ENCODE measurements around the gene AK5. TPM values are rescaled to one million over a fixed set of nuclear protein-coding genes. Genes with fewer than 3 reads are reported as not detected.

AK5 gene
- total RNA-seq, 3 donors from 2014 or later (not counting 1 experiment from before 2014, with no cell fraction given) = 9.4 to 29.8 (median 11.4) TPM

DNA sequence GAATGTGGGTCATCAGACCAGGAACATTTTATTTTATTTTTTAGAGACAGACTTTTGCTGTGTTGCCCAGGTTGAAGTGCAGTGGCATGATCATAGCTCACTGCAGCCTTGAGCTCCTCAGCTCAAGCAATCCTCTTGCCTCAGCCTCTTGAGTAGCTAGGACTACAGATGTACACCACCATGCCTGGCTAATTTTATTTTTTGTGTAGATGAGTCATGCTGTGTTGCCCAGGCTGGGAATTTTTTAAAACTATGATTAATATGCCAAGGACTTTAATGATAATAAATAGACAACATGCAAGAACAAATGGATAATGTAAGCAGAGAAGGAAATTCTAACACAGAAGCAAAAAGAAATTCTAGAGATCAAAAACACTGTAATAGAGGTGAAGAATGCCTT, 142.4 kb downstream of the AK5 start:
- no peak overlapping the region for H3K4me3 Mint-ChIP-seq
- H3K4me3 ChIP-seq (ENCODE audit: low read length) = no peak overlapping the region
- no peak overlapping the region for H3K27ac ChIP-seq (ENCODE audit: low read length)
- ATAC-seq = no peak
- no peak overlapping the region for H3K27ac Mint-ChIP-seq
- peaks cover 5% of the 10 kb centered on the region for H3K9me3 ChIP-seq (ENCODE audit: control insufficient read depth, insufficient read depth, low read length)
- peaks cover 15% of the 10 kb centered on the region for H3K4me1 ChIP-seq (ENCODE audit: control insufficient read depth, insufficient read depth, low read length)
- H3K27me3 ChIP-seq (ENCODE audit: control insufficient read depth, insufficient read depth, low read length) = no peaks in the 10 kb centered on the region
- no peaks in the 10 kb centered on the region for H3K27me3 Mint-ChIP-seq (ENCODE audit: low read depth in 2 of 2)
- TF ChIP-seq, protein P1, sequence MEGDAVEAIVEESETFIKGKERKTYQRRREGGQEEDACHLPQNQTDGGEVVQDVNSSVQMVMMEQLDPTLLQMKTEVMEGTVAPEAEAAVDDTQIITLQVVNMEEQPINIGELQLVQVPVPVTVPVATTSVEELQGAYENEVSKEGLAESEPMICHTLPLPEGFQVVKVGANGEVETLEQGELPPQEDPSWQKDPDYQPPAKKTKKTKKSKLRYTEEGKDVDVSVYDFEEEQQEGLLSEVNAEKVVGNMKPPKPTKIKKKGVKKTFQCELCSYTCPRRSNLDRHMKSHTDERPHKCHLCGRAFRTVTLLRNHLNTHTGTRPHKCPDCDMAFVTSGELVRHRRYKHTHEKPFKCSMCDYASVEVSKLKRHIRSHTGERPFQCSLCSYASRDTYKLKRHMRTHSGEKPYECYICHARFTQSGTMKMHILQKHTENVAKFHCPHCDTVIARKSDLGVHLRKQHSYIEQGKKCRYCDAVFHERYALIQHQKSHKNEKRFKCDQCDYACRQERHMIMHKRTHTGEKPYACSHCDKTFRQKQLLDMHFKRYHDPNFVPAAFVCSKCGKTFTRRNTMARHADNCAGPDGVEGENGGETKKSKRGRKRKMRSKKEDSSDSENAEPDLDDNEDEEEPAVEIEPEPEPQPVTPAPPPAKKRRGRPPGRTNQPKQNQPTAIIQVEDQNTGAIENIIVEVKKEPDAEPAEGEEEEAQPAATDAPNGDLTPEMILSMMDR (IDR thresholded peaks at IDR 0.05) = no peak
- no peak for DNase-seq
- H3K36me3 Mint-ChIP-seq = peaks cover 10% of the 10 kb centered on the region
- intact Hi-C loops (cut with micrococcal nuclease) = no loop called here
- H3K4me1 Mint-ChIP-seq = peaks cover 24 to 26% of the 10 kb centered on the region in 2 donors
- H3K9me3 Mint-ChIP-seq = peaks cover 0 to 8% of the 10 kb centered on the region in 2 donors
- H3K36me3 ChIP-seq (ENCODE audit: control insufficient read depth, insufficient read depth, low read length) = no peaks in the 10 kb centered on the region

DNA sequence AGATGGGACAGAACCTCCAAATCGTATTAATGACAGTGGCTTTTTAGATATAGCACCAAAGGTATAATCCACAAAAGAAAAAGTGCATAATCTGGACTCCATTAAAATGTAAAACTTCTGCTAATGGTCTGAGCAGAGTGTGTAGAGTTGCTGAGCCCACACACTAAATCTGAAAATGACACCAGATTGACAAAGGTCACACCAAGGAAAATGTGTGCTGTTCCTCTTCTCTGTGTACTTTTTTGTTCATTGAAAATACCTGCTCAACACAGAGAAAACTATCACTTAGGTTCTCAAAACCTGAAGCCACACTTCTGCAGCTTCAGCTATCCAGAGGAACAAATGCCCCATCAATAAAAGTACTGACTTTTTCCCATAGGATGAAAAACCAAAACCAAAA, 146.2 kb downstream of the AK5 start:
- Histone ChIP-seq H3K9me3 (ENCODE audit: control insufficient read depth, insufficient read depth, low read length) (peaks cover 5% of the 10 kb centered on the region), H3K36me3 (ENCODE audit: control insufficient read depth, insufficient read depth, low read length) (no peaks in the 10 kb centered on the region), H3K27me3 (ENCODE audit: control insufficient read depth, insufficient read depth, low read length) (no peaks in the 10 kb centered on the region), H3K4me1 (ENCODE audit: control insufficient read depth, insufficient read depth, low read length) (peaks cover 19% of the 10 kb centered on the region), H3K27ac (ENCODE audit: low read length) (no peak overlapping the region), H3K4me3 (ENCODE audit: low read length) (no peak overlapping the region)
- 100% methylated on average over 1 of the region's 1 CpG for WGBS (ENCODE audit: insufficient coverage)
- Mint-ChIP-seq H3K4me1 (peaks cover 6 to 7% of the 10 kb centered on the region in 2 donors), H3K27ac (no peak overlapping the region), H3K36me3 (peaks cover 10% of the 10 kb centered on the region), H3K9me3 (peaks cover 0 to 8% of the 10 kb centered on the region in 2 donors), H3K4me3 (no peak overlapping the region), H3K27me3 (ENCODE audit: low read depth in 2 of 2) (no peaks in the 10 kb centered on the region)
- intact Hi-C loops (cut with micrococcal nuclease) = no loop called here
- DNase-seq (no peak), ATAC-seq (no peak)
- TF ChIP-seq, protein P1 (IDR thresholded peaks at IDR 0.05) = no peak

DNA sequence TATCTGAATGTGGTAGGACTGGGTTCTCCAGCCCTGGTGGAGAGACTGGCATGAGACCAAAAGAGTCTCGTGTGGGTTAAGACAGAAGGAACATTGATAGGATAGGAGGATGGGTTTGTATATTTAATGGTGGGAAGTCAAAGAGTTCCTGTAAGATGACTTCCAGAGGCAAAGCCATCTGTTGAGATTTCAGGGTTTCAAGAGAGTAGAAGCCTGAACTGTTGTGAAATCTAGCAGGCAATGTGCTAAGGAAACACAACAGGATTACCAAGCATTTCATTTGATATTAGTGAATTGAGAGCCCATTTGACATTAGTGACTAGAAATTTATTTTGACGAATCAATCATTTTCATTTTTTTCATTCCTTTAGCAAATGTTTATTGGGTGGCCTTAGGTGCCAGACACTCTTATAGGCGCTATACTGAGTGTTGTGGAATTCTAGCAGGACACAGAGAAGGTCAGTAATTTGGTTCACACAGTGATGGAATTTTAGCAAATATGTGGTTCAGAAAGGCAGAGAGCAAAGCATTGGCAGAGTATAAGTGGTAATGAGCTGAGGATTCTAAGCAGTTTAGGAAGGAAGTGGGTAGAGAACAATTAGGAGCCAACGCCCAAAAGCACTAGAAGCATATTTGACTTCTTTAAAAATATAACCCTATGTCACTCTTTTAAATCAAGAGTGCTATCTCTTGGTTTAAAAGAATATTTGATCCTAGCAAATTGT, 149.3 kb downstream of the AK5 start:
- DNase-seq = peak in 1 of 2 donors; percentile 65

More for the DNA sequence above, 149.3 kb downstream of the AK5 start:
- Histone ChIP-seq H3K27ac (ENCODE audit: low read length) (peak overlapping the region; percentile 92), H3K4me3 (ENCODE audit: low read length) (no peak overlapping the region), H3K27me3 (ENCODE audit: control insufficient read depth, insufficient read depth, low read length) (no peaks in the 10 kb centered on the region), H3K4me1 (ENCODE audit: control insufficient read depth, insufficient read depth, low read length) (peaks cover 21% of the 10 kb centered on the region), H3K9me3 (ENCODE audit: control insufficient read depth, insufficient read depth, low read length) (peaks cover 5% of the 10 kb centered on the region), H3K36me3 (ENCODE audit: control insufficient read depth, insufficient read depth, low read length) (no peaks in the 10 kb centered on the region)
- no peak overlapping the region for H3K4me3 Mint-ChIP-seq
- peaks cover 11% of the 10 kb centered on the region for H3K36me3 Mint-ChIP-seq
- no peaks in the 10 kb centered on the region for H3K27me3 Mint-ChIP-seq (ENCODE audit: low read depth in 2 of 2)
- WGBS (ENCODE audit: insufficient coverage) = 21% methylated on average over 2 of the region's 4 CpGs
- peak; percentile 86 to 92 (median 90) for ATAC-seq
- intact Hi-C loops (cut with micrococcal nuclease) = loop anchor here (5.0 kb wide), 1 partner anchor 41 kb away; no protein-coding TSS in a partner anchor
- TF ChIP-seq, protein P1 (IDR thresholded peaks at IDR 0.05) = no peak
- peaks cover 18 to 20% of the 10 kb centered on the region in 2 donors for H3K4me1 Mint-ChIP-seq
- H3K27ac Mint-ChIP-seq = no peak overlapping the region
- peaks cover 0 to 2% of the 10 kb centered on the region in 2 donors for H3K9me3 Mint-ChIP-seq
